ENCODE measurements around the gene SORCS2.

SORCS2 gene

DNA sequence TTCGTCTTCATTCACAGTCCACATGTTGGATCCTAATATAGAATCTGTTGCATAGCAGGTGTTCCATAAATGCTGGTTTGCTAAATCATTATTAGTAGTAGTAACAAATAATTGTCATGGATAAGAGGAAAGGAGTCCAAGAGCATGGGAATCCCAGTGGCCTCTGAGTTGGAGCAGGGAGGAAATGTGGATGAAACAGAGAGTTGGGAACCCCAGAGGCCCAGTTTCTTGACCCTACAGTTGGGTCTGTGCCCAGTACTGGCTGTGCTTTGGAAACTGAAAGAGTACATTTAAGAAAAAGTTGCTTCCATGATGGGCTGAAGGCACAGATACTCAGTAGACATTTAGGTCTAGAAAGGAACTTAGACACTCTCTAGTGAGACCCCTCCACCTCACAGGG is 391.8 kb downstream of the SORCS2 start:
- TF ChIP-seq POLR2AphosphoS5 (IDR thresholded peaks at IDR 0.05; ENCODE audit: low read depth, low read length), result no peak
- no peak for TF ChIP-seq SIN3A (IDR thresholded peaks at IDR 0.05; ENCODE audit: borderline replicate concordance, insufficient read depth, low read length)
- no peak for TF ChIP-seq REST (IDR thresholded peaks at IDR 0.05; ENCODE audit: insufficient read depth in 1 of 2, low read depth in 2 of 2, low read length in 2 of 2)
- no peak for TF ChIP-seq TAF1 (IDR thresholded peaks at IDR 0.05; ENCODE audit: borderline replicate concordance, insufficient read depth, low read length)
- no peak for TF ChIP-seq FOXP2 (optimal IDR thresholded peaks at IDR 0.05; ENCODE audit: borderline replicate concordance, extremely low read depth, extremely low read length, insufficient read depth)

DNA sequence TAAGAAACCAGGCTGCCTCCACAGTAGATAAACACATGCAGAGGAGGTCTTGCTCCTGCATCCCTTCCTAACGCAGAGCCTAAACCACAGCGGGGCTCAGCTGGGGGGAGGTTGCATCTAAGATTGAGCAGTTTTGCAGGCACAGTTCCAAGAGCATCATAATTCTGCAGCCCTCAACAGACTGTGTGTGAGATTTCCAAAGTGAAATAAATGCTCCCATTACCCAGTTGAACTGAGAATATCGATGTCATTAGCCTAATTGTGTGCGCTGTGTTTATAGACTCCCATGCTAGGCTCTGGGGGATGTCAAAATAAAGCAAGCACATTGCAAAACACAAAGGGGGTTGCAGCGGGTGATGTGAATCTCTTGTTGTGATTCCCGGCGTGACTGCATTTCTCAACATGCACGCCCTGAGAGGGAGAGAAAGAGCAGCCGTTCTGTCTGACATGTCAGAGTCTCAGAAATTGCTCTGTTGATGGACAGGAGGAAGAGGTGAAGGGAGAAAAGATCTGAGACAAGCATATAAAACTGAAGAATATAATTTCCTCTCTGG is 392.3 kb downstream of the SORCS2 start:
- TF ChIP-seq TAF1 (IDR thresholded peaks at IDR 0.05; ENCODE audit: borderline replicate concordance, insufficient read depth, low read length) (no peak), POLR2AphosphoS5 (IDR thresholded peaks at IDR 0.05; ENCODE audit: low read depth, low read length) (no peak), FOXP2 (optimal IDR thresholded peaks at IDR 0.05; ENCODE audit: borderline replicate concordance, extremely low read depth, extremely low read length, insufficient read depth) (no peak), SIN3A (IDR thresholded peaks at IDR 0.05; ENCODE audit: borderline replicate concordance, insufficient read depth, low read length) (no peak), REST (IDR thresholded peaks at IDR 0.05; ENCODE audit: insufficient read depth in 1 of 2, low read depth in 2 of 2, low read length in 2 of 2) (no peak)

- no peak for TF ChIP-seq REST (IDR thresholded peaks at IDR 0.05; ENCODE audit: insufficient read depth in 1 of 2, low read depth in 2 of 2, low read length in 2 of 2)
Observed at GRCh38 chr4:7585768-7586167, 393.4 kb downstream of the SORCS2 start.

DNA sequence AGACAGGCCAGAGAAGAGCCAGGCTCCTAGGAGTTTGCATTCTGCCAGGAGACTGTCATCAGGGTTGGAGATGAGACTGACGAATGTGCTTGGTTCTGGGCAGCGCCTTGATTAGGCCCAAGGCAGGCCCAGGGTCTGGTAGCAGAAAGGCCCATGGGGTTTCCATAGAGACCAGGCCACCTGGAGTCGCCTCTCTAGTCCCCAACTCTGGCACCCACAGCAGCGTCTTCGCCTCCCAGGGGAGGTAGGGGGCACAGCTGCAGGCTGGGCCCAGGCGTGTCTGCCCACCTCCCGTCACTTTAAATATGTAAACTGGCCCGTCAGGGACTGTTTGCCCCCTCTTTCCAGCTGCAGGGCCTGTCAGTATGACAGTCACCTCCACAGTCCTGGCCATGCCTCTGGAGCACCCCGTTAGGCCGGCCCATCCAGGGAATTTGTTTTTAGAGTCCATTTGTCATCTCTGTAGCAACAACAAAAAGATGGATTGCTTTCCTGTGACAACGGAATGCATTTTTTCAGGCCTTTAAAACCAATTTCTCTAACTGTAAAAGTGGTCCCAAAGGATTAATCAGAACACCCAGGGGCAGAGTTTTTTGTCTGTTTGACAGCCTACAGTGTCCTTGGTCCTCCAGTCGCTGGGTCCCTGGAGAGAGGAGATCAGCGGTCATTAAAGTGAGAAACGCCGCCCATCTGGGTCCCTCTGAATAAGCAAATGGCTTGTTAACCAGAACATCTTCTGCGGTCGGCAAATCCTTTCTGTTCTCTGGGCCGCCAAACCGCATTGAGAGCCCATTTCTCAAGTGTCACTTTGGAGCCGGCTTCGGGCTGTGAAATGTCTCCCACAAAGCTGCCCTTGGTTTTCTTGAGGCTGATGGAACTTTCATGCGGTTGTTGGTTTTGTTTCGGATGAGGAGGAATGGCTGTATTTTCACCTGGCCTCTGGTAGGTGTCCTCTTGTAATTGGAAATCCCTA is 395.4 kb downstream of the SORCS2 start:
- TF ChIP-seq POLR2AphosphoS5 (IDR thresholded peaks at IDR 0.05; ENCODE audit: low read depth, low read length) (no peak), SIN3A (IDR thresholded peaks at IDR 0.05; ENCODE audit: borderline replicate concordance, insufficient read depth, low read length) (no peak)

- TF ChIP-seq FOXP2 (optimal IDR thresholded peaks at IDR 0.05; ENCODE audit: borderline replicate concordance, extremely low read depth, extremely low read length, insufficient read depth) (no peak), SIN3A (IDR thresholded peaks at IDR 0.05; ENCODE audit: borderline replicate concordance, insufficient read depth, low read length) (no peak), TAF1 (IDR thresholded peaks at IDR 0.05; ENCODE audit: borderline replicate concordance, insufficient read depth, low read length) (no peak)
Observed at GRCh38 chr4:7590189-7590588, 397.9 kb downstream of the SORCS2 start.

DNA sequence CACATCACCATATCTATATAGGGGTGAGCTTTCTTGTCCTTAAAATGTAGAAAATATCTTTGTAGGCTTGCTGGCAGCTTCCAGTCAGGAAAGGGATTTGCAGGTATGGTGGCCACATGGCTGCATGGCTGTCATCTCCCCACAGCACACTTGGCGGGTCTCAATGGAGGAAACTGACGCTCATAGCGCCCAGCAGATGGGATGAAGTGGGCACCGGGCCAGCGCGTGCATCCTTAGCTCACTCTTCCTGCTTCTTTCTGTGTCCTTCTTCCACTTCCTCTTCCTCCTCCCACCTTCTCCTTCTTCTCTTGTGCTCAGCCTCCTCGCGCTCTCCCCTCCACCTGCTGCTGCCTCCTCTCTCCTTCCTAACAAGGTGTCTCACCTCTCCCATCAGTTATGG is 398.6 kb downstream of the SORCS2 start:
- no peak for TF ChIP-seq REST (IDR thresholded peaks at IDR 0.05; ENCODE audit: insufficient read depth in 1 of 2, low read depth in 2 of 2, low read length in 2 of 2)
- no peak for TF ChIP-seq FOXP2 (optimal IDR thresholded peaks at IDR 0.05; ENCODE audit: borderline replicate concordance, extremely low read depth, extremely low read length, insufficient read depth)
- TF ChIP-seq SIN3A (IDR thresholded peaks at IDR 0.05; ENCODE audit: borderline replicate concordance, insufficient read depth, low read length), result no peak
- no peak for TF ChIP-seq POLR2AphosphoS5 (IDR thresholded peaks at IDR 0.05; ENCODE audit: low read depth, low read length)
- TF ChIP-seq TAF1 (IDR thresholded peaks at IDR 0.05; ENCODE audit: borderline replicate concordance, insufficient read depth, low read length), result no peak

Data from PFSK-1 (cell line).